NCI-H1694 treated with DMSO at 0.1 percent for 48 hours (cell line): ENCODE measurements around the gene KLHDC8B.

ENCODE experiments used
- DNase-seq: peaks from one replicate; lab custom pipeline; 2025; lab: John Stamatoyannopoulos, UW

Gene KLHDC8B

DNA sequence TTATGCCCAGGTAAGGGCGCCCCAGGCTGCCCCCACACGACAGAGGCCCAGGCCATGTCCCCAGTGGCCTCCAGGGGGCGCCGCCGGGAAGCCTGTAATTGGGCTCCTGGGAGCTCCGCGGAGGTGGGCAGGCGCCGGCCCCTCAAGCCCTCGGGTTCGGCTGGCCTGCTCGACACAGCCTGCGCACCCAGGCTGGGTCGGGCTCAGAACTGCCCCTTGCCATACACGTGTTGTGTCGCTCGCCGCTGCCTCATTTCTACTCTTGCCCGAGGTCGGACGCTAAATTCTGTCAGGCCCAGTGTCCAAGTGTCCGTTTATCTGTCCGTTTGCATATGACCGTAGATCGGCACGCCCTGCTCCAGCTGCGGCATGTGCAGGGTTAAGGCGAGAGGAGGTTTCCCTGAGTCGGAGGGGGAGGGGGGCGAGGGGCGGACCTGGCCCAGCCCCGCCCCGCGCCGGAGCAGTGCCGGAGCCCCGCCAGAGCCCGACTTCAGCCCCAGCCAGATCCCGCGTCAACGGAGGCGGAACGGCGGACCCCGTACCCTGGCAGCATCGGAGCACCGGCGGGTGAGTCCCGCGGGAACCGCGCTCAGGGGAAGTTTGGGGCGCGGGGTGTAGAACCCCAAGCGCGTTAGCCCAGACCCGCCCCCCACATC is at the start of gene KLHDC8B:
TSS of gene KLHDC8B (plus strand) at position 480 of the 656 bp plus-strand sequence. CDS start 1,172 bp downstream, outside the sequence.
- DNase-seq: peak; percentile 10

DNA sequence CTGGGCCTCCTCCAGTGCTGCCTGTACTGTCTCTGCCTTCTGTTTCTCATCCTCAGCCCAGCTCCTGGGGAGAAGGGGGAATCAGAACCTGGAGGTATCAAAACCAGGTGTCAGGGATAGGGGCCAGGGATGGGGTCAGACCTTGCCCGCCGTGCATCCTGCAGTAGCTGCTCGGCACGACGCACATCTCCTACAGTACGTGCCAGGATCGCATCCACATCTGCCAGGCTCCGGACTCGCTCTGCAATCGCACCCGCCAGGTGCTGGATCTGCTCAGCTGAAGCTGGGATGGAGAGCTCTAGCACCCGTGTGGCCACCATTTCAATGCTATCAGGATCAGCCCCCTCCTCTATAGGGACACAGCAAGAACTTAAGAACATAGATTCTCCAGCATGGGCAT is 49.4 kb upstream of the KLHDC8B start:
- DNase-seq: no peak

DNA sequence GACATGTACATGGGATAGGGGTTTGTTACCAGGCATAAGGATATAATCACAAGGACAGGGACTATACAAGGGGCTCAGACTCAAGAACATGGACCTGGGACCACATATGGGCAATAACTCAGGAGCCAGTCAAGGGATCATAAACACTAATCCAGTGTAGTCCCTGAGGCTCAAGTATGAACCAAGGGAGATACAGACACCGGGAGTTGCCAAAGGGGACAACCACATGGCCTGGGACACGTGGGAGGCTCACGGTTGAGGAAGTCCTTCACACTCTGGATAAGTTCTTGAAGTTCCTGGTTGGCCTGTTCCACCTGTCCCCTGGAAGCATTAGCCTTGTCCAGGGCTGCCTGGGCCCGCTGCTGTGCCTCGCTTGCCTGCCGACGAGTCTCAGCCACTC is 48.9 kb upstream of the KLHDC8B start:
- DNase-seq: no peak

DNA sequence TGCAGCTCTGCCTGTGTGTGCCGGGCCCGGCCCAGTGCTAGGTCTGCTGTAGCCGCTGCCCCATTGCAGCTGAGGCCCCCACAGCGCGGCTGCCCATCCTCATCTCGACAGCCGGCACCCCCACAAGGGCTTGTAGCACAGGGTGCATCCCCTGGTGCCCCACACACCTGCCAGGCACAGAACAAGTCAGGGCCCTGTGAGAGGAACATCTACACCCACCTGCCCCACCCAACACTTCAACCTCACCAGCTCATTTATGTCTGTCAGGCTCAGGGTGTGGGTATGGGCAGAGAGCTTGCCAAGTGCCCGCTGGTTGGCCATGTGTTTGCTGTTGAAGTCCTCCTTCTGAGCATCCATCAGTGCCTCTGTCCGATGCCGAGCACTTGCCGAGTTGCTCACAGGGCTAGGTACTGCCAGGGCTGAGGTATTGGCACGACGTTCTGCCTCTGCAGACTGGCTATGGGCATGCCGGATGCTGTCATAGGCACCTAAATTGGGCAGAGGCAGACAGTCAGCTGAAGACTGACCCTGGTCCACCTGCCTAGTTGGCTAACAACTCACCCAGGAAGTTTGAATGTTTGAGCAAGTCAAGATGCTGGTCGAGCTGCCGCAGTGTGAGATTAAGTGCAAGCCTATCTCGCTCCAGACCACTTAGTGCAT is 48.4 kb upstream of the KLHDC8B start:
- DNase-seq: no peak

DNA sequence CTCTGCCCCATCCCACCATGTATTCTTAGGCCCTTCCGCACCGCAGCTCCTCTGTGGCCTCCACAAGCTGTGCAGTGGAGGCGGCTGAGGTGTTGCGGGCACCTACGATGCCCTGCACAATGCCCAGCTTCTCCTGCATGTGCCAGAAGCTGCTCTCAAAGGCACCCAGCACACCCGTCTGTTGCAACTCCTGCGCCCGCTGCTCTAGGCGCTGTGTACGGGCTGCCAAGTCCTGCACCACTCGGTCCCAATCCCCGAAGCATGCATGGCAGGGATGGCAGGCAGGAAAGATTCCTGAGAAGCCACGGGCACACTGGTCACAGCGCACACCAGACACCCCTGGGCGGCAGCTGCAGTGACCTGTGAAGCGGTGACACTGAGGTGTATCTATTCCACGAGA is 47.7 kb upstream of the KLHDC8B start:
- no peak for DNase-seq

DNA sequence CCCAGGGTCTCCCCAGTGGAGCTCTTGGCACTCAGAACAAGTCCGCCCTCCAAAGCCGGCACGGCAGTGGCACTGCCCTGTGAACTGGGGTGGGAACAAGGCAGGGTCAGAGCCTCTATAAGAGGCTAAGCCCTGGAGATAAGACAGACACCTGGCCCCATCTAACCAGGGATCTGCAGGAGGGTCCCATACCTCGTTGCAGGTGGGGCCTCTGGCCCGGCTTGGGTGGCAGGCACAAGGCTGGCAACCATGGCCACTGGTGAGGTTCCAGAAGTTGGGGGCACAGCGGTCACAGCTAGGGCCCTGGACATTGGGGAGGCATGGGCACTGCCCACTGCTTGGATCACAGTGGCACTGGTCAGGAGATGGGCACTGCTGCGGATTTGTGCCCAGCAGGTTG is 47.2 kb upstream of the KLHDC8B start:
- no peak for DNase-seq

DNA sequence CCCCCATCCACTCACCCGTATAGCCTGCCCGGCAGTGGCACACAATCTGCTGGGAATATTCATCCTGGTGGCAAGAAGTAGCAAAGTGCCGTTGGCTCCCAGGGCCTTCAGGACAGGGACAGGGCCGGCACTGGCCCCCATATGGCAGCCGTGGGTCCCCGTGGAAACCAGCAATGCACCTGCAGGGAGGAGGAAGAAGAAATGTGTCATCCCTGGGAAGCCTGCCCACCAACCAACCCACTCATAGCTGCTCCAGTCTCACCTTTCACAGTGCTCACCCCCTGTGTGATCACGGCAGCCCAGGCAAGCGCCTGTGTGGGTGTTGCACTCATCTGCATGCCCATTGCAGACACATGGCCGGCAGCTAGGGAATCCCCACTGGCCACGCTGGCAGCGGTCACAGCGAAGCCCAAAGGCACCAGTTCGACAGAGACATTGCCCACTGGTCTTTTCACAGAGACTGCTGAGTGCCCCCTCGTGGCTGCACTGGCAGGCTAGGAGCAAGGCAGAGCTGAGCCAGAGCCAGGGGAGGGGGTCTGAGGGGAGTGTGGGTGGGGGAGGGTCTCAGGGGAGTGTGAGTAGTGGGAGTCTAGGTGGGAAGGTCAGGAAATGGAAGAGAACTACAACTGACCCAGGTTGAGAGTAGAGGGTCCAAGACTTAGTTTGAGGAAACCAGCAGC is 46.3 kb upstream of the KLHDC8B start:
- DNase-seq: no peak

DNA sequence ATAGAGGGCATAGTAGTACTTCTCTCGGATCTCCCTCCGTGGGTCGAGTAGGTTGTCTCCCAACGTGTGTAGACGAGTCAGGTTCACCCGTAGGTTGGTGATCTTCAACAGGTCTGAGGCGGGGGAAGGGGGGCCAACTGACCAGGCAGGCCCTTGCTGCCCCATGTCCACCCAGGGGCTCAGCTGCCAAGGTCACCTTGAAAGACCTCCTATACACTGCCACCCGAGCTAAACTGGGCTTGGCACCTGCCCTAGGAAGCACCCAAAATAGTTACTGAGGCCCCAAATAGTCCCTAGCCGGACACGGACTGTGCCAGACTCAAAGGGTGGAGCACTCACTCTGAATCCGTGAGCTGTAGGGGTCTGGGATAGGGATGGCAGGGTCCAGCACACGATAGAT is 40.4 kb upstream of the KLHDC8B start:
- no peak for DNase-seq

DNA sequence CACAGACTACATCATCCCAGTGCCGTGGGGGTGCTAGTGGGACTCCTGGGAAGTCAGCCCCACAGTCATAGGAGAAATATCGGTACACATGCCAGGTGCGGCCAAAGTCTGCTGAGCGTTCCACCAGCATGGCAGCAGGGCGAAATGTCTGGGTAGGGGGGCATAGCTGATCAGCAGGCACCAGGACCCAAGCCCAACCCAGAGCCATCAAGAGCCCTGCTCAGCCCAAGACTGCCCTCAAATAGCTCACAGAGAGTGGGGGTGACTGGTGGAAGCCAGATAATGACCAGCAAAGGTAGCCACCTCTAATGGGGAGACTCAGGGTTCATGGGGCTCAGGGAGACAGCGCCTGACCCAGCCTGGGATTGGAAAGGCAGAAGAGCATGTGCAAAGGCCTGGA is 39.8 kb upstream of the KLHDC8B start:
- no peak for DNase-seq

DNA sequence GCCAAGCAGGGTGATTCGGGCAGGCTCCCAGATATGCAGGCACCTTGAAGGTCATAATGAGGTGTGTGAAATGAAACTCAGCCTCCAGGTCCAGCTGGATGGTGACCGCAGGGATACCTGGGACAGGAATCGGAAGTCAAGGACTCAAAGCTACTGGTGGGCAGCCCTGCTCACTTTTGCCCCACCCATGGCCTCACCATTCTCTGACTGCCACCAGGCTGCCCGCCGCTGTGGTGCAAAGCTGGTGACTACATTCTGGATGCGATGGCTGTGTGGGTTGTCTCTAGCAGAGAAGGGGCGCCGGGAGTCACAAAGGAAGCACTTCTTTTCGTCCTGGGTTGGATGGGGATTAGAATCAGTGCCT is 39.3 kb upstream of the KLHDC8B start:
- DNase-seq: no peak

DNA sequence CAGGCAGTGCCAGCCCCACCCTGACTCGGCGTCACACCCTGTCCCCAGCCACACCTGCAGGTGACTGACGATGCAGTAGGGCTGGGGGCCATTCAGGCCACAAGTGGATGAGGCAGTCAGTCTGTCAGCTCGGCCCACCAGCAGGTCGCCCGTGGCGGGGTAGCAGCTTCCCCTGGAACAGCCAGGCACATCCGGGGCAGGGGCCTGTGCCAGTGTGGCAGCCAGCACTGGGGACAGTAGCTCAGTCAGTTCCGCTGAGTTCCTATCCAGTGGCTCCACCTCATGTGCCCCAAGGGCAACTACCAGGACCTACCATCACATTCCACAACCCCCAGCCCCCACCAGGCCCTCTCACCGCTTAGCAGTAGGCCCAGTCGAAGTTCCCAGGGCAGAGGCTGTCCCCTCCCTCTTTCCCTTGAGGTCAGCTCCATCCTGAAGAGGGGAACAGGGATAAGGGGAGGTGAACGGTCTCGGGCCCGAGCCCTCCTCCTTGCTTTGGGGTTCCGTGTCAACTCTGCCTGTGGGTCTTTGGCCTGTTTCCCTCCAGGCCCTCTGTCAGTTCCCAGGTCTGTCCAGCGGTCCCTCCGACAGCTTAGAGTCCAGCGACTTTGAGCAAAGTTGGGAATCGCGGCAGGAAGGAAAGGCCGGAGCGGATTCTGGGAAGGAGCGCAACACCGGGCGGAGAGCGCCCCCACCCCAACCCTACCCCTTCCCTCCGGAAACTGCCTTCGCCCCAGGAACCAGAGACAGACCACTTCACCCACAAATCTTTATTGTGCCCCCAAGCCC is 38.8 kb upstream of the KLHDC8B start, which contains the start of gene LAMB2:
TSS of gene LAMB2 (minus strand) at position 614 of the 789 bp plus-strand sequence. CDS start at position 431, 183 bp downstream.
- DNase-seq: no peak

DNA sequence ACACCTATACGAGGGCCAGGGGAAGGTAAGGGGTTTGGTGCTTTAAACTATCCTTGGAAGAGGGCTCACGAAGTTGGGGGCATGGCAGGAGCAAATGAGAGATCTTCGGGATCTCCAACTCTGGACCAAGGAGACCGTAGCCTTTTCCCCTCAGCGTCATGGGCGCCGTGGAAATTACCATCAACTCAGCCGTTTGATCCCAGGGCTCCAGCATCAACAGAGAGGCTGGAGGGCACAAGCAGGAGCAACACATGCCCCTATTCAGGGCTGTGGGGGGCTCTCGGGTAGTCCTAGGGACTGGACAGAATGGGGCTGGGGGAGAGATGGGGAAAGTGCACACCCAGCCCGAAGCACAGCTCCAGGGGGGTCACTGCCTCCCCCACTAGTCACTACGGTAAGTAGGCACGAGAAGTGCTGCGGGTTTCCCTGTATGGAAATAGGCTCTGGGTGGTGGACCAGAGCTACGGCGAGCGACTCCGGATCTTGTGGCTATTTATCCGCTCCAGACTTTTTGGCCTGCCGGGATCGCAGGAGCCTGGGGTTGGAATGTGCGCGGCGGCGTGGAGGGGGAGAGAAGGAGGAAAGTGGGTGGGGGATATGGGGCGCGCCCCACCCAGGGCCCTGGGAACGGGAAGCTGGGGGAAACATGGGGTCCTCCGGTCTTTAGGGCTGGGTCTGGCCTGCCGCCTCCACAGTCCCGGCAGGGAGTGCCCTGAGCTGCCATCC is 38.0 kb upstream of the KLHDC8B start:
- peak; percentile 8 for DNase-seq

DNA sequence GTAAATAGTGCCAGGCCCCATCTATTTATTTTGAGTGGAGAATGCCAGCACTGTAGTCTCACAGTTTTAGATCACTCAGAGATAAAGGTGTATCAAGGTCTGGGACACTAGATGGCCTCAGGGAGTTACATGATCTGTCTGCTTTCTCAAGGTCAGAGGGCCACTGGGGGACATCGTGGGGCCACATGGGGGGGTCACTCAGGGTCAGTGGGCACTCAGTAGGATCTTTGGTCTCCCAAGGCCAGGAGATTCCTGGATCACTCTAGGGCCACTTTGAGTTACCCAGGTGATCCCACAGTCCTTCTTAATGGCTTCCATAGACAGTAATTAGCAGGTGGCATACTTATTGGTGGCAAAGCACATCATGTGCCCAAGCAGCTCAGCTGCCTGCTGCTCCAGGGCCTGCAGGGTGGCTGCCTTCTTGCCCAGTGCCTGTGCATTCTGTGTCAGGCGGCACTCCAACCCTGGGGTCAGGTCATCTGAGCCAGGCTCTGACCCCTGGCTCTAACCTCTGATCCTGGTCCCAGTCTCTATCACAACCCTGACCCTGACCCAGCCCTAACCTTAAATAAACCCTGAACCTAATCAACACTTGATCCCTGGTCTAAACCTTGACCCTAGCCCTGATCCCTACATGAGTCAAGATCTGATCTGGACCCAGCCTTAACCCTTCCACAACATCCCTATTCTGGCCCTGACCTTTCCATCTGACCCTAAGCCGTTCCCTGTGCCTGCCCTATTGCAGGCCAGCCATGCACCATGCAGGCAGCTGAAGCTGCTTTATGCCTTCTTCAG is 36.7 kb upstream of the KLHDC8B start:
- no peak for DNase-seq

DNA sequence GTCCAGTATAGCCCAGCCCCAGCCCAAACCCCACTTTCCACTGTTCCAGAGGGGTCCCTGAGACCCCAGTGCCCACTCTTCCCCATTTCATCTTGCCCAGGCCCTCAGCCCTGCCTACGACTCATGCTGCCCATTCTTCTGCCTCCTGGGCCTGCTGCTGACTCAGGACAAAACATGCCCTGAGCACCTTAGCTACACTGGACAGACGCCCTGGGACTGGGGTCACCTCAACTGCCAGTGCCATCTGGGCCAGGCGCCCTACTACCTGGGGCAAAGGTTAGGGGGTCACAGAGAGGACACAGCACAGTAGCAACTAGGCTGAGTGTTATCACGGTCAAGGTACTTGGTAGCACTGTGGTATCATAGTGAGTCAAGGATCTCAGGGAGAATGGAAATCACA is 35.9 kb upstream of the KLHDC8B start:
- DNase-seq: no peak

DNA sequence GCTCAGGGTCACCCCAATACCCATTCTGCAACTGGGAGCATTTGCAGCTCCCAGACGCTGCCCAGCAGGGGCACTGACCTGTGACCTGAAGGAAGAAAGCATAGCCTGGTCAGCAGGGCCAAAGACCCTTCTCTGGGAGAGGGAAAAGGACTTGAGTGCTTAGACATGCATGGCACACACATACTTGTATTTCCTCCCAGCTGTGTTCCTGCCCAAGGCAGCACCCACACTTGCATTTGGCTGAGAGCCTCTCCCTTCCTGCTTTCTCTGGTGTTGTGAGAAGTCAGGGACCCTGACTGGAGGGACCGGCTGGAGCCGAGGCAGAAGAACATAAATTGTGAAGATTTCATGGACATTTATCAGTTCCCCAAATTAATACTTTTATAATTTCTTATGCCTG is 31.3 kb upstream of the KLHDC8B start:
- no peak for DNase-seq

DNA sequence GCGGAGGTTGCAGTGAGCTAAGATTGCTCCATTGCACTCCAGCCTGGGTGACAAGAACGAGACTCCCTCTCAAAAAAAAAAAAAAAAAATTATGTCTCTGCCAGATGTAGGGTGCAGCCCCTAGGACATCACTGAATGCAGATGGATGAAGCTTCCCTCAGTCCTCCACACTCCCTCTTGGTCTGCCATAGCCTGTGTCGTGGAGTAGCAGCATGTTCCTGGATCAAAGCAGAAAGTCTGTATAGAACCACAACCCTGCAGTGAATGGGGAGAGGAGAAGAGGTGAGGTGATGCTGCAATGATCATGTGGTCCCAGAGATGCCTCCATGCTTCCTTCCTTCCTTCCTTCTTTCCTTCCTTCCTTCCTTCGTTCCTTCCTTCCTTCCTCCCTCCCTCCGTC is 23.2 kb upstream of the KLHDC8B start:
- DNase-seq: no peak

DNA sequence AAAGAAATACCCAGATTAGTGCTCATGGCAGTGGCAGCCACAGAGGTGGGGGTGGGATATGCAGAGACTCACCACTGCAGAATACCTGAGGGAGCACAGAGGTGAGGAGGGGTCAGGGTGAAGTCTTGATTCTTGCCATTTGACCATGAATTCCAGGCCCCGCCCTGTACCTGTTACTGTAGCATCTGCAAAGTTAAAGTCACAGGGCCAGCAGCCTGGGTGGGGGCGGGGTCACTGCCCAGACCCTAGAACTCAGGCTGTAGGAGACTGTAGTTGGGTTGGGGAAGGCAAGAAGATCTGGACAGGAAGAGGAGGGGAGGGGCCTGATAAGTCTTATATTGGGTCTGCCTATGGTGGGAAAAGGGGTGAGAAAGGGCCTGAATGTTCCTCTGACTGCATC is 19.8 kb upstream of the KLHDC8B start:
- DNase-seq: no peak

DNA sequence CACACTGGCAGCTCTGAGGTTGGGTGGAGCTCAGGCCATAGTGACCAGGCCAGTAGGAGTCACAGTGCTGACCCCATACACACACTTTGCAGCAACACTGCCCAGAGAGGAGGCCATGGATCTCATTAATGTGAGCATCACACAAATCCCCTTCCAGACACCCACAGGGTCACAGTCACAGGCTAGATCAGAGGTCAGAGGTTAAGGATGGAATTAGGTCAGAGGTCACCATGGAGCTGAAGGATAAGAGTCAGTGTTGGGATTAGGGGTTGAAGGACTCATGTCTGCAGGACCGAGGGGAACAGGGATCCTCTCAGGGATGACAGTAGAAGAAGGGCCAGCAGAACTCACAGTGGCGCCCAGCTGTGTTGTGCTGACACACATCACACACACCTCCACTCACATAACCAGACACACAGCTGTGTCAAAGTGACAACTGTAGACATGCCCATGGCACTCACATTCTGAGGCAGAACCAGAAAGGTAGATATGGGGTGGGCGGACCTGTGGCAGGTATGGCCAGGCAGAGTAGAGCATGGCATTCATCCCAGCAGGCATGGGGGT is 18.0 kb upstream of the KLHDC8B start:
- no peak for DNase-seq

DNA sequence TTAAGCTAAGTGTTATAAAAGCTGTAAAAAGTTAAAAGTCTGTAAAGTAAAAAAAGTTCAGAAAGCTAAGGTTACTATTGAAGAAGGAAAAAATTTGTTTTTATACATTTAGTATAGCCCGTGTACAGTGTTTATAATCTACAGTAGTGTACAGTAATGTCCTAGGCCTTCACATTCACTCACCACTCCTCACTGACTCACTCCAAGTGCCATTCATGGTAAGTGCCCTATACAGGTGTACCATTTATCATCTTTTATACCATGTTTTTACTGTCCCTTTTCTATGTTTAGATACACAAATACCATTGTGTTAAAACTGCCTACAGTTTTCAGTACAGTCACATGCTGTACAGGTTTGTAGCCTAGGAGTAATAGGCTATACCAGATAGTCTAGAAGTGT is 14.1 kb upstream of the KLHDC8B start:
- no peak for DNase-seq

DNA sequence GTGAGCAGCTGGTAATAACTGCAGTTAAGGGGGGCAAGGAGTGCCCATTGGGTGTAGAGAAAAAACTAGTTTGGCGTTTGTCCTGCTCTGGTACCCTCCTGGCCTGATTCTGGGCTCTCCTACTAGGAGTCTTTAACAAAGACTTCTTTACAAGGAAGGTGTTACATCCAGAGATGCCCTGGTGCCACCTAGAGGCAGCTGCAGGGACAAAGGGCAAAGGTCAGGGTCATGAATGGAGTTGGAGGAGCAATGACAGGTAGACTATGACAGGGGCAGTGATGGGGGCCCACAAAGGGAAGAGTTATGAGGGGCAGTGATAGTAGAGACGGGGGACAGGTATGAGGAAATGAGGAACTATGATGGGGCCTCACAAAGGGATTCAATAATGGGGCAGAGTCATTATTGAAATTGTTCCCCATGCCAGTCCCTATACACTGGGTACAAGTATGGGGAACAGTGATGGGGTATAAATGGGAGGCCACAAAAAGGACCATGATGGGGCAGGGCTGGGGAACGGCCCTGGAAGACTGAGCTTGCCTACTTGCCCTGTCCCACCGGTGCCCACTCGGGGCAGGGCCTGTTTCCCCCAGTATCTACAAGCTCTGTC is 13.2 kb upstream of the KLHDC8B start:
- no peak for DNase-seq
